GM19238 (cell line): ENCODE results near the gene GLRA3.
"Not testable (repeated sequence)": the region's sequence is repeated elsewhere in the genome, so short reads cannot be mapped to it uniquely, and the experiment has no call there.

Experiments used
- DNase-seq: peaks from one replicate; pipeline ENCODE4 v3.0.0; 2011; ENCODE audit warnings: low spot score; ENCODE audit not compliant: insufficient read length

Gene GLRA3

DNA sequence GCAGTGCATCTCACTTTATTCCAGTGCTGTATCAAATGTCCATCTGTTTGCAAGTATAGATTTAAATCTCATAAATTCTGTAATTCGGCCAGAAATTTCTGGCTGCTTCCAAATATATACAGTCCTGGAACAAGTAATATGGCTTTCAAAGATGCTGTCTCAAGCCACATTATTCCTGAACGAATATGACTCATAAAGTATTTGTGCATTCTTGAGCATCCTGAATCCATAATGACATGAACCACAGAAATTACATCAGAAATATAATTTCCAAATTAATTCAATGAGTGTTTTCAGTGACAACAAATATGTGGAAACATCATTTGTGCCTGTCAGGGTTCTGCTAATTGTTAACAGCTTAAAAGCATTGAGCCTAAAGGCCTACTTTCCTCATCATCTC, 165.8 kb downstream of the GLRA3 start:
- DNase-seq = no peak

DNA sequence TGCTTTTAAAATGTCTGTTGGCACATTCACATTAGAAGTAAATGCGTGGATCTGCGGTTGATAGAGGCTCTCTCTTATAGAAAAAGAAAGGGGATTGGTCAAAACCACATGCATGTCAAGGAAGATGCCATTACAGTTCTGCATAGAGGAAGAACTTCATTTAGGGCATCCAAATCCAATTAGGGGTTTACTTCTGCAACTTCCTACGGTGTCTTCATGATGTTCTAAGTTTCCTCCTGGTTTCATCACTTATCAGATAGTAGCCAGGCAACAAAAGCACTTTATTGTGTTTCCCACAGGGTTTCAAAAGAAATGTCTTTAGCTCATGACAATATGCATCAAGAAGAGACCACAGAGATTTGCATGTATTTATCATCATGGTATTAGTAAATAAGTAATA, 170.8 kb downstream of the GLRA3 start:
- no peak for DNase-seq

GRCh38 chr4:174657472-174657871, 171.6 kb downstream of the GLRA3 start:
- no peak for DNase-seq

DNA sequence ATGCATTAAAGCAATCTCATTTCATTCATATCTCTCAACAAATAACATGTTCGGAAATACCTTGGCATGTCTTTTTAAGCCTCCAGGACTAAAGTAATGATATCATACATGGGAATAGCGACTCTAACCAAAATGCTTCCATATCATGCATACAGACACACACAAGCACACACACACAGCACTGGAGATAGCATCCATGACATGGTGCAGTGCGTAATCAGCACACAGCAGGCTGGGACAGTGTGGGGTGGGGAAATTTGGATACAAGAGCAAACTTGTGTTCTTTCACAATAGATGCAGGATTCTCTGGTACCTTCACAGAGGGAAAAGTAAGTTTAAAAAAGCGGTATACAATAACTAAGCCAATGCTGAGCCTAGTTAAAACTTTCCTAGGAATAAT, 174.4 kb downstream of the GLRA3 start:
- DNase-seq = no peak

- DNase-seq = no peak
Measured at GRCh38 chr4:174650711-174651355, 178.2 kb downstream of the GLRA3 start.

- DNase-seq = no peak
Measured at GRCh38 chr4:174648812-174649211, 180.2 kb downstream of the GLRA3 start.

DNA sequence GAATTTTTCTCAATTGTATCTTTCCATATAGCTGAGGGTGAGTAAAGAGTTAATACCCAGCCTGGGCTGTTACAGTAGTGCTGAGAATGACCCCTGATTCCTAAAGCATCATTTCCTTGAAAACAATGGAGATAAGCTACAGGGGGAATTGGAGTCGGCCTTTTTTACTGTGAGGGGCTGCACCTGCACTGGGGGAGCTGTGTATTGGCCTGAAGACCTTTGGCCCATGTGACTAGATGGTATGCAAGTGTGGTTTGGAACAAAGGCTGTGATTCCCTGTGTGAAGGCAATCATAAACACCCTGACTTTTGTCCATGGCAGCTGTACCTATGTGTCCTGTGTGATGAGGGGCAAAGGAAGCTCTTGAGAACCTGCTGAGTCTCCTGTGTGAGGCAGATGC, 182.7 kb downstream of the GLRA3 start:
- no peak for DNase-seq

- no peak for DNase-seq
Measured at GRCh38 chr4:174640146-174640545, 188.9 kb downstream of the GLRA3 start.

GRCh38 chr4:174635732-174636131, 193.3 kb downstream of the GLRA3 start:
- DNase-seq = no peak

DNA sequence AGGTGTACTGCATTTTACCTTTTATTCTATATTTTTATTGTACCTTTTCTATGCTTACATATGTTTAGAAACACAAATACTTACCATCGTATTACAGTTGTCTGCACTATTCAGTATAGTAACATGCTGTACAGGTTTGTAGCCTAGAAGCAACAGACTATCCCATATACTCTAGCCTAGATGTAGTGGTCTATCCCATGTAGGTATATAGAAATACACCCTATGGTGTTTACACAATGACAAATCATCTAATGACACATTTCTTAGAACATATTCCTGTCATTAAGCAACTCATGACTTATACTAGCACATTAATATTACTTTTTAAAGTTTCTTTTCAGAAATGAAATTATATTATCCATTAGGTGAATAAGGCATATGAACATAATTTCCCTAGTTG, 195.6 kb downstream of the GLRA3 start:
- no peak for DNase-seq

GRCh38 chr4:174631901-174632758, 196.9 kb downstream of the GLRA3 start:
- no peak for DNase-seq

DNA sequence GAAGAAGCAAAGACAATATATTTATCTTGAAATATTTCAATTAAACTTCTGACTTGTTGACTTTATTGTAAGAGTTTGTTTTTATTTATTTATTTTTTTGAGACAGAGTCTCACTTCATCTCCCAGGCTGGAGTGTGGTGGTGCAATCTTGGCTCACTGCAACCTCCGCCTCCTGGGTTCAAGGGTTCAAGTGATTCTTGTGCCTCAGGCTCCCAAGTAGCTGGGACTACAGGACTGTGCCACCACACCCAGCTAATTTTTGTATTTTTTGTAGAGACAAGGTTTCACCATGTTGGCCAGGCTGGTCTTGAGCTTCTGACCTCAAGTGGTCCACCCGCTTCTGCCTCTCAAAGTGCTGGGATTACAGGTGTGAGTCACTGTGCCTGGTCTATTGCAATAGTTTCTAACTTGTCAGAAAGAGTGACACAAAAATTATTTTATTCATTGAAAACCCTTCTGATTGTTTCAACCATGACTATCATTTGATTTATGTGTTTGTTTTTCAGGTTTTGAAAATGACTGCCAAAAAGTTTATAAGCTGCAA, 199.1 kb downstream of the GLRA3 start:
- DNase-seq = not testable (repeated sequence)

DNA sequence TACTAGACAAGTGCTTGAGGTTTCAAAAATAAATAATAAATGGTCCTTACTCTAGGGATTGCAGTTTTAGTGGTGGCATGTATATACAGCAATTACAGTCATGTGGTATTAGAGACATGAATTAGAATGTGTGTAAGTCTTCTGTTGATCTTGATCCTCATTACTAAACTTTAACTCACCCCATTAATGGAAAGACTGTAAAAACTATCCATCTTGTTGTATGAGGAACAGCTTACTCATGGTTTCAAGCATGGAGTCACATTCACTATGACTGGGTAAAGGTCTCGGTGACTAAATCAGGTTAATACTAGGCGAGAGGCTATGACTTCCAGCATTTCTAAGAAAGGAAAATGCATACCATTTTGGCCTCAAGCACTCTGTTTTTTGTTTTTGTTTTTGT, 199.8 kb downstream of the GLRA3 start:
- DNase-seq = no peak

GRCh38 chr4:174628191-174628590, 200.9 kb downstream of the GLRA3 start:
- no peak for DNase-seq

DNA sequence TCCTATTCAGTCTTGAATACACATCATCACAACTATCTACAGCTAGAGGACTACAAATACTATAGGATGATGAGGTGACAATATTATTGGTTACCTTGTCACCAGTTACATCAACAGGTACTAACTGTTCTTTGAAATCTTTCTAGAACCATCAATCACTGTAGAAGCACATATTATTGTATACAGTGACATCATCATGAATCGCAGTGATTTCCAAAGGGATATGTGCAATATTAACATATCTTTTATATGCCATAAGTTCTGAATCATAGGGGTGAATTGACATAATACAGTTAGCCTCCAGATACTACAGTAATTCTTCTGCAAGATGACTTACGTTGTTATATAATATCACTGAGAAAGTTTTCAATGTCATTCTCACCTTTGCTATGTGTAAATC, 201.6 kb downstream of the GLRA3 start:
- no peak for DNase-seq

GRCh38 chr4:174626342-174627008, 202.6 kb downstream of the GLRA3 start:
- DNase-seq = no peak

DNA sequence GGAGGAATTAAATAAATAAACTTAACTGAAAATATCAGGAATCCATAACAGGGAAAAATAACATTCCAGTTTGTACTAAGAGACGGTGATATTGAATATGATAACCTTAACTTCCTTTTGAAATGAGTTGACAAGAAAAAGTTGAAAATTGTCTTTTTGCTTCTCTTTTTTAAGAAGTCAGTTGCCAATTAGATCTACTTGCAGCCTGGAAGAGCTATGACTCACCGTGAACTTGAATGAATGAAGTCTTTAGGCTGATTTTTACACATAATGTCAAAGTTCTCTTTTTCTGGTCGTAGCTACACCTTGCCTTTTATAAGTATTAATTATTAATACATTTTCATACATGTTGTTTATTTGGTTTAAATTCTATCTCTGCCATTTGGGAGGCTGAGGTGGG, 212.4 kb downstream of the GLRA3 start:
- no peak for DNase-seq

- no peak for DNase-seq
Measured at GRCh38 chr4:174613979-174614378, 215.1 kb downstream of the GLRA3 start.

DNA sequence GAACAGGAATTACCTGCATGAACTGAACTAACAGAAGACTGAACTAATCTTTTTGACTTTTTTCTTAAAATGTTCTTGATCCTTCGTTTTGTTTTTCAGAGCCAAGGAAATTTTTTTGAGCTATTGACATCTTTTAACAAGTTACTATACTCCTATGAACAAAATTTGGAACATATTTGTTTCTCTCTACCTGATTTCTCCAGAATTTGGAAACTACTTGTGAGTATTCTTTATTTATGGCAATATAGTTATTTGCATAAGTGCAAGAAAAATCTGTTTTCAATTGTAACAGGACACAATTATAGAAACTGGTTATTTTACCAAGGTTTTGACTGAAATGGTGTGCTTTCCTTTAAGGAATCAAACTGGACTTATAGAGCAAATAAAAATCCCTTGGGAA, 217.3 kb downstream of the GLRA3 start:
- no peak for DNase-seq

DNA sequence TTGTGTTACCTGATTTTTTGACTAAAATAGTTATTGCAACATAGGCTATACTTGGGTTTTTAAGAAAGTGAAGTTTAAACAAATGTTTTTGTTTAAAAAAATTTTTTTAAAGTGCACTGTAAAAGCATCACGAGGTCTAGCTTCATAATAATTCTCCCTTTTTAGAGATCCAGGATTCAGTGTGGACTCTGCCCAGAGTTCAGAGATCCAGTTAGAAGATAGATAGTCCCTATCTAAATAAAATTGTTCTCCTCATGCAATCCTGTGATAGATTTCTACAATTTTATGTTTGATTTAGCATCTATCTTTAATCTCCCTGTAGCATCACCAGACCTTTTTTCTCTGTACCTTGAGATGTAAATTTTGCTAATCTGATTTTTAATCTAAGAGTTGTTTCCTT, 221.3 kb downstream of the GLRA3 start:
- no peak for DNase-seq

DNA sequence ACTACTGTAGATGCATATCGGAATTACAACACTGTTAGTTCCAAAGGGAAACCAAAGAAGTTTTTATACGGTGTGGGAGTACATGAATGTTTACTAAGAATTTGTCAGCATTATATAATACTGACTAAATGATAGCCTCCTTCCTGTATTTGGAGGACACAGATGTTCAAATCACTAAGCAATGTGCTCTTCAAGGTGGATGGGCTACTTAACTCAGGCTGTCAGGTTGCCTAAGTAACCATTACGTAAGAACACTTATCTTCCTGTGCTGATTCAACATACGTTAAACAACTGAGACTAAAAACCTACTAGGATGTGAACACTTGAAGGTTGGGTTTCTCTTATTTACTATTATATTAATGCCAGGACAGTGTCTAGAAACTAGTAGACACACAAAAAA, 224.8 kb downstream of the GLRA3 start:
- DNase-seq = no peak

DNA sequence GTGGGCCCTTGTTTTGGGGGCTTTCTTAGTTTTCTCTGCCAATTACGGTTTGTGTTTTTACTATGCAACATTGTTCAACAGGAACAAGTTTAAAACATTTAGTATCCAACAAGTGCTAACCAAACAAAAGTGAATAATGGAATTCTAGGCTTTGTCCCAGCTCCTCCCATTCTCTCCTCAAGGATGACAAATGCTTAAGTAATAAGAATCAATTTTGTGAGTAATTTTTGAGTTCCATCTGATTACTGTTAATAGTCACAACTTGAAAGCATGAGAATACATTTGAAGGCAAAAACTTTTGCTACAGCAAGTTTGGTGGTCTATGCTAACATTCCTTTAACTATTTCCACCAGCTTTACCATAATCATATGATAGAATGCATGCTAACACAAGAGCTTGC, 228.7 kb downstream of the GLRA3 start:
- DNase-seq = no peak
